Osteocyte (in vitro differentiated cells): ENCODE measurements around the gene LSM11. TPM values are rescaled to one million over a fixed set of nuclear protein-coding genes. Genes with fewer than 3 reads are reported as not detected.
A peak's percentile ranks its signal among the peaks of the same experiment; 100 is the strongest.

ENCODE experiments used
- DNase-seq: peaks from one replicate; pipeline ENCODE4 v3.0.0; 2021; ENCODE audit warnings: mixed read lengths; ENCODE audit not compliant: unreplicated experiment; ENCODE audit errors: extremely low spot score
- H3K27ac Mint-ChIP-seq: one replicate; pipeline ENCODE4 v1.8.0; 2021; ENCODE audit warnings: mild to moderate bottlenecking, mixed read lengths; ENCODE audit not compliant: unreplicated experiment
- H3K27me3 Mint-ChIP-seq: one replicate; pipeline ENCODE4 v1.8.0; 2021; ENCODE audit warnings: mixed read lengths; ENCODE audit not compliant: unreplicated experiment
- H3K36me3 Mint-ChIP-seq: one replicate; pipeline ENCODE4 v1.8.0; 2021; ENCODE audit warnings: mixed read lengths; ENCODE audit not compliant: unreplicated experiment
- H3K4me1 Mint-ChIP-seq: one replicate; pipeline ENCODE4 v1.8.0; 2021; ENCODE audit warnings: mixed read lengths; ENCODE audit not compliant: unreplicated experiment
- H3K4me3 Mint-ChIP-seq: one replicate; pipeline ENCODE4 v1.8.0; 2021; ENCODE audit warnings: mild to moderate bottlenecking, moderate library complexity, mixed read lengths; ENCODE audit not compliant: unreplicated experiment
- H3K9me3 Mint-ChIP-seq: one replicate; pipeline ENCODE4 v1.8.0; 2021; ENCODE audit warnings: mixed read lengths; ENCODE audit not compliant: unreplicated experiment
- total RNA-seq: library from RNA; stranded (reverse); gene quantifications from 2 replicates; pipeline ENCODE4 v1.2.1, GENCODE V29; 2021
- TF ChIP-seq, protein P1 (sequence below): fragments of 200-600 bp; sonication (generic); IDR thresholded peaks from 2 replicates; pipeline ENCODE4 v1.5.0; 2021; ENCODE audit warnings: antibody characterized with exemption, mild to moderate bottlenecking, moderate library complexity

LSM11 gene
- total RNA-seq, 1 donor from 2014 or later = 7.2 TPM

DNA sequence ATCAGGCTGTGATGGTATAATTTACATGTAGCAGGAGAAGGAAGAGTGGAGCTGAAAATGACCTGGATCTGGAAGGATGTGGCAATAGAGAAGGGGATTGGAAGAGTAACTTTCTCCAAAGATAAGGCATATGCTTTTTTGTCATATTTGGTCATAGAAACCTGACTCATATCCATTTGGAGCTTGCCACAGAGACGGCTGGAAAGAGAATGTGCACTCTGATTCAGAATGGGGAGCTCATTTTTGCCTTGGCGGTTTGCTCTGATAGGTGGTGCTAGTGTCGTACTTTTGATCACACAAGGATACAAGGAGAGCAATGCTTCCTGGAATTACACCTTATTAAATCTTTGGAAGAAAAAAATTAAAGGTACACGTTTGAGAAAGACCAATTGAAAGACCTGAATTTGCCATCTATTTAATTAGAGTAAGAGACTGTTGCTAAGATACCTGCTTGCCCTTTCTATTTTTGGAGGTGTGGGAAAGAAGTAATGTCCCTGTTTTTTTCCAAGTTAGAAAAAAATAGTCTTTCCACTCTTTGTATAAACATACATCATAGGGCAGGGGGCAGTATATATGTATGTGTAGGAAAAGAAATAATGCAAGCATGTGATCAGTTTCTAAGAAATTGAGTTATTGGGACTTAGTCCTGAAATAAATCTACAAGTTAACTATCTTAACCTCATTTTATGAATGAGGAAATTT is 5.4 kb downstream of the LSM11 start:
- Mint-ChIP-seq H3K36me3 (peaks cover 6% of the 10 kb centered on the region), H3K27me3 (no peaks in the 10 kb centered on the region), H3K4me1 (peaks cover 47% of the 10 kb centered on the region), H3K9me3 (no peaks in the 10 kb centered on the region), H3K27ac (peak overlapping the region; percentile 59), H3K4me3 (no peak overlapping the region)
- no peak for DNase-seq
- TF ChIP-seq, protein P1, sequence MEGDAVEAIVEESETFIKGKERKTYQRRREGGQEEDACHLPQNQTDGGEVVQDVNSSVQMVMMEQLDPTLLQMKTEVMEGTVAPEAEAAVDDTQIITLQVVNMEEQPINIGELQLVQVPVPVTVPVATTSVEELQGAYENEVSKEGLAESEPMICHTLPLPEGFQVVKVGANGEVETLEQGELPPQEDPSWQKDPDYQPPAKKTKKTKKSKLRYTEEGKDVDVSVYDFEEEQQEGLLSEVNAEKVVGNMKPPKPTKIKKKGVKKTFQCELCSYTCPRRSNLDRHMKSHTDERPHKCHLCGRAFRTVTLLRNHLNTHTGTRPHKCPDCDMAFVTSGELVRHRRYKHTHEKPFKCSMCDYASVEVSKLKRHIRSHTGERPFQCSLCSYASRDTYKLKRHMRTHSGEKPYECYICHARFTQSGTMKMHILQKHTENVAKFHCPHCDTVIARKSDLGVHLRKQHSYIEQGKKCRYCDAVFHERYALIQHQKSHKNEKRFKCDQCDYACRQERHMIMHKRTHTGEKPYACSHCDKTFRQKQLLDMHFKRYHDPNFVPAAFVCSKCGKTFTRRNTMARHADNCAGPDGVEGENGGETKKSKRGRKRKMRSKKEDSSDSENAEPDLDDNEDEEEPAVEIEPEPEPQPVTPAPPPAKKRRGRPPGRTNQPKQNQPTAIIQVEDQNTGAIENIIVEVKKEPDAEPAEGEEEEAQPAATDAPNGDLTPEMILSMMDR = no peak

DNA sequence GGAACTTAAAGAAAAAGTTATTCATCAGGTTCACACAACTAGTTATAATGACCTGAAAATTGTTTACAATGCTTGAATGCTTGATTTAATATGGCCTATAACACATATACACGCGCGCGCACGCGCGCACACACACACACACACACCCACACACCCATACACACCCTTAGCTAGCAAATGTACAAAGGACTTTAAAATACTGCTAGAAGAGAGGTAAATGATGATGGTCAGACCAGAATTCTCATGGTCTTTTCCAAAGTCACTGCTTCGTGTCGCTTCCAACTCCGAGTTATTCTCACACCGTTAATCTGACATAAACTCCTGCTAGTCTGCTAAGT is 5.9 kb downstream of the LSM11 start:
- peak overlapping the region; percentile 62 for H3K27ac Mint-ChIP-seq
- peaks cover 44% of the 10 kb centered on the region for H3K4me1 Mint-ChIP-seq
- no peak overlapping the region for H3K4me3 Mint-ChIP-seq

GRCh38 chr5:157750320-157750719 is 6.8 kb downstream of the LSM11 start:
- Mint-ChIP-seq H3K36me3 (peaks cover 6% of the 10 kb centered on the region), H3K4me1 (peaks cover 35% of the 10 kb centered on the region), H3K27ac (peak overlapping the region; percentile 62), H3K27me3 (no peaks in the 10 kb centered on the region), H3K9me3 (no peaks in the 10 kb centered on the region), H3K4me3 (no peak overlapping the region)
- DNase-seq = no peak
- TF ChIP-seq, protein P1 = no peak

More for the DNA sequence above, 5.9 kb downstream of the LSM11 start:
- TF ChIP-seq, protein P1 = no peak
- Mint-ChIP-seq H3K9me3 (no peaks in the 10 kb centered on the region), H3K36me3 (peaks cover 6% of the 10 kb centered on the region), H3K27me3 (no peaks in the 10 kb centered on the region)
- no peak for DNase-seq

DNA sequence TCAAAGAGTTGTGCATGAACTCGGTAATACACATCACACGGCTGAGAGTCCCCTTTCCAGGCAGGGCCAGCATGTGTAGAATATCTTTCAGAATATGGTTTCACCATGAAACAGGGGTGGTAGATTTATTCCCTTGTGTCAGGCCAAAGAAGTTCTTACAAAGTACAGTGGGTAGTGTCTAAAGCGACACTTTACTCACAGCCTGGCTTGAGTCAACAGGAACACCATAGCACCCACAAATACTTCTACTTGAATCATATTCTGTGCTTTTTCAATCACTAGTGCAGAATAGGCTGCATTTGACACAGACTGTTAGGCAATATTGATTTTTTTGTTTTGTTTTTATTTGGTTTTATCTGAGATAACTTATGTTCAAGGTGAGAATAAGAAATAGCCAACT is 12.6 kb downstream of the LSM11 start:
- TF ChIP-seq, protein P1 = no peak
- no peak overlapping the region for H3K27ac Mint-ChIP-seq
- H3K4me3 Mint-ChIP-seq = no peak overlapping the region
- H3K9me3 Mint-ChIP-seq = no peaks in the 10 kb centered on the region
- peaks cover 6% of the 10 kb centered on the region for H3K36me3 Mint-ChIP-seq
- H3K27me3 Mint-ChIP-seq = no peaks in the 10 kb centered on the region
- H3K4me1 Mint-ChIP-seq = no peaks in the 10 kb centered on the region
- no peak for DNase-seq

- DNase-seq = no peak
- Mint-ChIP-seq H3K27me3 (no peaks in the 10 kb centered on the region), H3K9me3 (no peaks in the 10 kb centered on the region), H3K4me3 (no peak overlapping the region), H3K27ac (no peak overlapping the region), H3K4me1 (no peaks in the 10 kb centered on the region), H3K36me3 (peaks cover 2% of the 10 kb centered on the region)
- TF ChIP-seq, protein P1 = no peak
Observed at GRCh38 chr5:157758706-157759105, 15.2 kb downstream of the LSM11 start.
